Prostate gland (tissue), 2 donors: Measurements from ENCODE around the gene DEK. TPM values are rescaled to one million over a fixed set of nuclear protein-coding genes. Genes with fewer than 3 reads are reported as not detected.
A peak's percentile ranks its signal among the peaks of the same experiment; 100 is the strongest.
"Not testable (repeated sequence)": the region's sequence is repeated elsewhere in the genome, so short reads cannot be mapped to it uniquely, and the experiment has no call there.

Source experiments
- DNase-seq: peaks from one replicate; pipeline ENCODE4 v3.0.0-alpha.2; 2019; ENCODE audit warnings: low spot score
- H3K27ac ChIP-seq, 2 donors: fragments of 200-600 bp; sonication (generic); 2 replicates each; pipeline ENCODE4 v1.5.1; 2017 to 2019
- H3K27me3 ChIP-seq: fragments of 200-600 bp; sonication (generic); replicated peaks from 2 replicates; pipeline ENCODE4 v1.5.1; 2019; ENCODE audit not compliant: insufficient read depth
- H3K36me3 ChIP-seq, 2 donors: fragments of 200-600 bp; sonication (generic); 1 replicate in 1 of 2; 2 replicates in 1 of 2; pipeline versions ENCODE4 v1.5.1 to v1.8.1; 2017 to 2019
- H3K4me1 ChIP-seq: fragments of 200-600 bp; sonication (generic); replicated peaks from 2 replicates; pipeline ENCODE4 v1.5.1; 2019
- H3K4me3 ChIP-seq, 2 donors: fragments of 200-600 bp; sonication (generic); 2 replicates each; pipeline ENCODE4 v1.5.1; 2017 to 2019
- H3K9me3 ChIP-seq: fragments of 200-600 bp; sonication (generic); 2 replicates; pipeline ENCODE4 v1.5.1; 2017
- POLR2A ChIP-seq: fragments of 450-650 bp; IDR thresholded peaks from one replicate; pipeline ENCODE4 v1.6.1; 2016; ENCODE audit warnings: antibody characterized with exemption, mild to moderate bottlenecking
- POLR2AphosphoS5 ChIP-seq: sonication (generic); formaldehyde crosslinking; IDR thresholded peaks from one replicate; pipeline ENCODE4 v1.6.1; 2017; ENCODE audit warnings: antibody characterized with exemption
- WGBS: methylation state at CpG from one replicate; pipeline ENCODE4 v1.1.5; 2018; 5-methylcytosine and 5-hydroxymethylcytosine counted together
- intact Hi-C: fragments of 100-400 bp; cut with DNase I; formaldehyde crosslinking; loops from one replicate; pipeline ENCODE4 v1.14.2; 2022
- total RNA-seq, 2 donors: library from RNA; depleted of rRNA; stranded (reverse); fragments of >200 nt; gene quantifications; one replicate each; pipeline ENCODE4 v1.1.0, GENCODE V29; 2016
- TF ChIP-seq, protein P1 (sequence below), 4 experiments: fragments of 200-600 bp in 2 of 4; fragments of 450-650 bp in 2 of 4; sonication (generic) in 2 of 4; IDR thresholded peaks; 1 replicate in 3 of 4; 2 replicates in 1 of 4; pipeline ENCODE4 v1.5.1; 2016 to 2019; ENCODE audit warnings: antibody characterized with exemption in 4 of 4, mild to moderate bottlenecking in 2 of 4, moderate library complexity in 2 of 4

DEK gene, protein sequence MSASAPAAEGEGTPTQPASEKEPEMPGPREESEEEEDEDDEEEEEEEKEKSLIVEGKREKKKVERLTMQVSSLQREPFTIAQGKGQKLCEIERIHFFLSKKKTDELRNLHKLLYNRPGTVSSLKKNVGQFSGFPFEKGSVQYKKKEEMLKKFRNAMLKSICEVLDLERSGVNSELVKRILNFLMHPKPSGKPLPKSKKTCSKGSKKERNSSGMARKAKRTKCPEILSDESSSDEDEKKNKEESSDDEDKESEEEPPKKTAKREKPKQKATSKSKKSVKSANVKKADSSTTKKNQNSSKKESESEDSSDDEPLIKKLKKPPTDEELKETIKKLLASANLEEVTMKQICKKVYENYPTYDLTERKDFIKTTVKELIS
- 100 to 1,000 TPM in 1 of 2 donors, 10 to 100 TPM in 1; 74.1 to 133 TPM for total RNA-seq

DNA sequence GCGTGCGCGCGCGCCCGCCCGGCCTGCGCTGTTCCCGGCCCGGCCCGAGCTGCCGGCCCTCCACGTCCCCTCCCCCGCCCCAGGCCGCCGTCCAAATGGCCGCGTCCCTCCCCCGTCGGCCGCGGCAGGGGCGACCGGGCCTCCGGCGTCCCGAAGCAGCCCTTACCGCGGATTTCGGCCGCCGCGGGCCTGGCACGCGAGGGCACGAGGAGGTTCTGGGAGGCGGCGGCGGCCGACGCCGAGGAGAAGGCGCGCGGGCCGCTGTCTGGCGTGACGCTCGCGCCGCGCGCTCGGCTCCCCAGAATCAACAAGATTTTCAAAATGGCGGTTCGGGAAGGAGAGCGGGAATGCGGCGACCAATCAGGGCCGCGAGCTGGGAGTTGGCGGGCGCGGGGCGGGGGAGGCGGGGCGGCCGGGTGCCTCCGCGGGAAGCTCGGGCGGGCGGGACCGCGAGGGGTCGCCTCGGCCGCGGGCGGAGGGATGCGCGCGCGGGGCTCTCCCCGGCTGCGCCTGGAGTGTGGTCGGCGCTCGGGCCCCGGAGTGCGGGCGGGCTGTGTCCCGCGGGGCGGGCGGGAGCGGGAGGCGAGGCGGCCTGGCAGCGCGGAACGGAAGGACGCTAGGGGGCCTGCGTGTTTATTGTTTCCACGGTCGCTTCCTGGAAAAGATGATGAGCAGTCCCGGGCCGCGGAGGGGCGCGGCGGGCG, at the start of gene DEK:
TSS of gene DEK (minus strand) at position 312 of the 704 bp plus-strand sequence. CDS start 543 bp downstream, outside the sequence.
- H3K36me3 ChIP-seq: no peaks in the 10 kb centered on the region
- no peaks in the 10 kb centered on the region for H3K4me1 ChIP-seq
- TF ChIP-seq POLR2A: peak; percentile 47
- TF ChIP-seq, protein P1, sequence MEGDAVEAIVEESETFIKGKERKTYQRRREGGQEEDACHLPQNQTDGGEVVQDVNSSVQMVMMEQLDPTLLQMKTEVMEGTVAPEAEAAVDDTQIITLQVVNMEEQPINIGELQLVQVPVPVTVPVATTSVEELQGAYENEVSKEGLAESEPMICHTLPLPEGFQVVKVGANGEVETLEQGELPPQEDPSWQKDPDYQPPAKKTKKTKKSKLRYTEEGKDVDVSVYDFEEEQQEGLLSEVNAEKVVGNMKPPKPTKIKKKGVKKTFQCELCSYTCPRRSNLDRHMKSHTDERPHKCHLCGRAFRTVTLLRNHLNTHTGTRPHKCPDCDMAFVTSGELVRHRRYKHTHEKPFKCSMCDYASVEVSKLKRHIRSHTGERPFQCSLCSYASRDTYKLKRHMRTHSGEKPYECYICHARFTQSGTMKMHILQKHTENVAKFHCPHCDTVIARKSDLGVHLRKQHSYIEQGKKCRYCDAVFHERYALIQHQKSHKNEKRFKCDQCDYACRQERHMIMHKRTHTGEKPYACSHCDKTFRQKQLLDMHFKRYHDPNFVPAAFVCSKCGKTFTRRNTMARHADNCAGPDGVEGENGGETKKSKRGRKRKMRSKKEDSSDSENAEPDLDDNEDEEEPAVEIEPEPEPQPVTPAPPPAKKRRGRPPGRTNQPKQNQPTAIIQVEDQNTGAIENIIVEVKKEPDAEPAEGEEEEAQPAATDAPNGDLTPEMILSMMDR (IDR thresholded peaks at IDR 0.05): peak in 3 of 4 experiments; percentile 39 to 71 (median 67)
- TF ChIP-seq POLR2AphosphoS5: peak; percentile 37
- H3K27me3 ChIP-seq: no peaks in the 10 kb centered on the region
- under 1% methylated on average over 51 of the region's 113 CpGs for WGBS
- peak; percentile 85 for DNase-seq
- intact Hi-C loops: loop anchor here (5.0 kb wide), 2 partner anchors 107 to 277 kb away; partner anchors contain the start of genes KDM1B, KIF13A and TPMT
- peak within 1 kb of the TSS; percentile 98 to 99 for H3K27ac ChIP-seq
- H3K4me3 ChIP-seq: peak within 1 kb of the TSS; percentile 81 to 85
- H3K9me3 ChIP-seq: no peaks in the 10 kb centered on the region

DNA sequence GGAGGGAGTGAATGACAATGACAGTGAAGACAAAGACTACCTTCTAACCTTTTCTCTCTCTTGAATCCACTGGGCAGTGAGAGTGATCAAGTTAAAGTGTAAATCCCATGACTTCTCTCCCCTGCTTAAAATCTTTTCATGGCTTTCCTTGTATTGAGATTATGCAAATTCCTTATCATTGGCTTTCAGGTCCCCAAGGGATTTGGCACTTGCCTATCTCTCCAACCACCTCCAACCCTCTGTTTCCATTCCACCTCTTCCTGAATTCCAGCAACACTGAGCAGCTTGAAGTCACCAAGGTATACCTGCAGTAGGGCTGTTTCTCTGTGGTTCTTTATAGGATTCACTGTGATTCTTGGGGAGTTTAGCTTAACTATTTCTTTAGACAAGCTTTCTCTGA, 48.0 kb upstream of the DEK start:
- Histone ChIP-seq H3K9me3 (no peaks in the 10 kb centered on the region), H3K4me1 (no peaks in the 10 kb centered on the region)
- TF ChIP-seq POLR2AphosphoS5: no peak
- TF ChIP-seq POLR2A: no peak
- TF ChIP-seq, protein P1 (IDR thresholded peaks at IDR 0.05): no peak

DNA sequence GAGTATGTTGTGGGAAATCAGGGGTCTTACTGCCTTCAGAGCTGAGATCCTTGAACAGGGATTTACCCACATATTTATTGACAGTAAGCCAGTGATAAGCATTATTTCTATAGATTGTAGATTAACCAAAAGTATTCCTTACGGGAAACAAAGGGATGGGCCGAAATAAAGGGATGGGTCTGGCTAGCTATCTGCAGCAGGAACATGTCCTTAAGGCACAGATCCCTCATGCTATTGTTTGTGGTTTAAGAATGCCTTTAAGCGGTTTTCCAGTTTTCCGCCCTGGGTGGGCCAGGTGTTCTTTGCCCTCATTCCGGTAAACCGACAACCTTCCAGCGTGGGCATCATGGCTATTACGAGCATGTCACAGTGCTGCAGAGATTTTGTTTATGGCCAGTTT, 45.7 kb upstream of the DEK start:
- H3K27me3 ChIP-seq, H3K4me1 ChIP-seq, H3K27ac ChIP-seq, intact Hi-C loops, H3K36me3 ChIP-seq, H3K9me3 ChIP-seq, DNase-seq, H3K4me3 ChIP-seq: not testable (repeated sequence)
- 81% methylated on average over 8 of the region's 8 CpGs for WGBS

More for the DNA sequence above, 48.0 kb upstream of the DEK start:
- H3K27ac ChIP-seq: no peak overlapping the region
- no peak overlapping the region for H3K4me3 ChIP-seq
- no peak for DNase-seq
- intact Hi-C loops: no loop called here
- no peaks in the 10 kb centered on the region for H3K27me3 ChIP-seq
- no peaks in the 10 kb centered on the region for H3K36me3 ChIP-seq

DNA sequence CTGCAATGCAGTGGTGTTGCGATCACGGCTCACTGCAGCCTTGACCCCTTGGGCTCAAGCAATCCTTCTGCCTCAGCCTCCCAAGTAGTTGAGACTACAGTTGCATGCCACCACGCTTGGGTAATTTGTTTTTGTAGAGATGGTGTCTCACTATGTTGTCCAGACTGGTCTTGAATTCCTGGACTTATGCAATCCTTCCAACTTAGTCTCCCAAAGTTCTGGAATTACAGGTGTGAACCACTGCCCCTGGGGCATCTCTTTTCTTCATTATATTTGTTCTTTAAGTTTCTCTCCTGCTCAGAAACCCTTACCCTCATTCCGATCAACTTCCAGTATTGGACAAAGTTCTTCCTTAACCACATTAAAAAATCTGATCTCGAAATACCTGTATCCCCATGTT, 44.7 kb upstream of the DEK start:
- Histone ChIP-seq H3K4me1 (no peaks in the 10 kb centered on the region), H3K27me3 (no peaks in the 10 kb centered on the region), H3K9me3 (no peaks in the 10 kb centered on the region), H3K36me3 (no peaks in the 10 kb centered on the region), H3K27ac (no peak overlapping the region), H3K4me3 (no peak overlapping the region)
- WGBS: 97% methylated on average over 5 of the region's 5 CpGs
- no peak for DNase-seq
- intact Hi-C loops: no loop called here
- TF ChIP-seq POLR2A (no peak), POLR2AphosphoS5 (no peak)
- TF ChIP-seq, protein P1 (IDR thresholded peaks at IDR 0.05): no peak

DNA sequence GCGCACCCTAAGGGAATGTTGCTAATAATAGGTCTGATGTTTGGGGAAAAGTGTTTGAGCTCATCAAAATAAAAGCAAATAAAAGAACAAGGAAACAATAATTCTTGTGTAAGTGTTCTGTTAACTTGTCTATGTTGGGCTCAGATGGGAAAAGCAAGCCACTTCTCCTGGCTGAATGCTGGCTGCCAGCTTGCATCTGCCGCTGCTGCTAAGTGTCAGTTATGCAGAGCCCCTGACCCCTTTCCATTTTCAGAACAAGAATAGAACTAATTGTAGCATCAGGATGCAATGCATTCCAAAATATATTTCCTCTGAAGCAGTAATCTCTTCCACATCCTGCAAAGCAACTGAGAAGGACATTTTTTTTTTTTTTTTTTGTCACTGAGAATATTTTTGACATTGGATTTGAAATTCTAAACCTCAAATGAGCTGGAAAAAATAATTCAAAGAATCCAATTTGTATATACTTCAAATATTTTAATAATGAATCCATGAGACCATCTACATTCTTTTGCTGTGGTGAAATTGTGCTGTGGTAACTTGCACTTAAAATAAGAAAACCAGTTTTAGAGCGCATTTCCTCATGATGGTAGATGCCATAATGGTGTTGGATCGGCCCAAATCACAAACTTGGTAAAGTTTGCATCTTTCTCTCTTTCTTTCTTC, 43.9 kb upstream of the DEK start:
- Histone ChIP-seq H3K27ac (no peak overlapping the region), H3K4me3 (no peak overlapping the region), H3K27me3 (no peaks in the 10 kb centered on the region), H3K36me3 (no peaks in the 10 kb centered on the region), H3K4me1 (no peaks in the 10 kb centered on the region), H3K9me3 (no peaks in the 10 kb centered on the region)
- intact Hi-C loops: no loop called here
- 76% methylated on average over 4 of the region's 4 CpGs for WGBS
- TF ChIP-seq, protein P1 (IDR thresholded peaks at IDR 0.05): no peak
- TF ChIP-seq POLR2AphosphoS5 (no peak), POLR2A (no peak)
- DNase-seq: no peak
